ENCODE measurements around the gene HNF1B.

Gene HNF1B

DNA sequence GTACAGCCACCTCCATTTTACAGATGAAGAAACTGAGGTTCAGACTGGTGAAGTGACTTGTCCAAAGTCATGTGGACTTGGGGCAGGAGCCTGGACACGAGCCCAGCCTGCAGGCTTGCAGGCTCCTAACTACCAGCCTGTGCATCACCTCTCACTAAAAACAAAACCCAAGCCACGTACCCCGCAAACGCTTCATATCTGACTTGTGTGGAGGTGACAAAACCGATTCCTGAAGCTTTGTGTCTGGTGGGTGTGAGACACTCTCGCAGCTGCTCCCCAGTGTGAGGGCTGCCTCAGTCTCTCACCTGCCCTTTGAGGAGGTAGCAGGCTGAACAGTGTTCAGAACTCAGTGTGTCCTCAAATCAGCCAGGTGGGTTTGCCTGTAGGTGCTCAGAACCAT, 8.4 kb downstream of the HNF1B start:
- DNase-seq (ENCODE audit: low spot score): no peak

DNA sequence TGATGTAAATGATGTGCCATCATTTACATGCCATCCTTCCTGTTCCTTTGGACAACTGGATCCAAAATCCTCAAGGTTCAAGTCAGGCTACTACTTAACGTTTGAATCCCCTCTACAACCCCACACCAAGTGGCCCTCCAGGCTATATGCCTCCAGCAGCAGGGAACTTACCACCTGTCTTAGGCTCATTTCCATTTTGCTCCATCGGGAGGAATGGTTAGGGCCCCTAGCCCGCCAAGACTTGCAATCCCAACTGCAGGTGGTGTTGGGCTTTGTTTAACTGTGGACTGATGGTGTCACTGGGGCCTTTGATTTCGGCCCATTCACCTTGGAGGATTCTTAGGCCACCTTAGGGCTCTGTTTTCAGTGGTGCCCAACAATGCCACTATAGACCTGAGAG, 9.7 kb downstream of the HNF1B start:
- DNase-seq (ENCODE audit: low spot score): no peak

DNA sequence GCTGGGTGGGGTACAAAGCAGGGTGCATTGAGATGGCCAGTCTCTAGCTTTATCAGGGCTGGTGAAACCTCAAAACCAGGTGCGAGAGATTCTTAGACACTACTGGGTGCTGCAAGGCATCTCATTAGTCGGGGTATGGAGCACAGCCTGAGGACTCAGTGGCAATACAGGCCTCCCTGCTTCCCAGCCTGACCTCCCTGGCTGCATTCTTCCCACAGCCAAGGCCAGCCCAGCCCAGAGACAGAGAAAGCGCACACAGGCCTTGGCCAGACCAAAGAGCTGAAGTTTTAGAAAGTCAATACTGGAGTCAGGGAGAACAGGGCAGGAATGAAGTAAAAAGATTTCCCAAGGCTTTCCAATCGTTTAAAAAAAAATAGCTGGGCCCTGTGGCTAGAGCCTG, 12.5 kb downstream of the HNF1B start:
- DNase-seq (ENCODE audit: low spot score): no peak

DNA sequence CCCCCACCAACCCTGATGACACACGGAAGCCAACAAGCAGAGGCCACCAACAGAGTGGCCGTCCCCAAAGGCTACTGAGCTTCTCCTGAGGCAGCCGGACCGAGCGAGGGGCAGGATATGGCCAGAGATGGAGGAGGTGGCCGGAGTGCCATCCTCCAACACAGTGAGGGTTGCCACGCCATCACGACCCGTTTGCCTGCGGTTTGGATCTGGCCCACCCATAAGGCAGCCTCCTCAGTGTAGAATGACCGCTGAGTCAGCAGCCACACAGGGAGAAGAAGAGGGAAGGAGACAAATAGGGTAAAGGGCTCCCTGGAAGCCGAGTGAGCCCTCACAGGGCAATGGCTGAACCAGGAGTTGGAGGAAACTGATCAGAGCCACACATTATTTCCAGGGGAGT, 13.8 kb downstream of the HNF1B start:
- no peak for DNase-seq (ENCODE audit: low spot score)

DNA sequence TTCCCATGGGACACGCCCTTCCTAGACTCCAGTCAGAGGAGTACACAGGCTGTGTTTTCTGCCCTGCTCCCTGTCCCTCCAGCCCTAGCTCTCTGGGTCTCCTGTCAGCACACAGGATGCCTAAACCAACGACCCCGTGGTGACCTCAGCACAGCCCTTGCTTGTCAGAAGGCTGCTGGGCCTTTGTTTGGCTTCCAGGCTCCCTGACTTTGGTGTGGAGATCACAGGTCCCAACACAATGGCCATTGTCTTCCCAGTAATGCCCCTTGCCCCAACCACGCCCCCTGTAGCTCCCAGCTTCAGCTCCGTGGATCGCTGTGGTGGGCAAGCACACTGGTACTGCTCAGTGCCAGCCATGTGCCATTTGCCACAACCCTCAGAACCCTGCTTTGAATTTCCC, 15.0 kb downstream of the HNF1B start:
- no peak for DNase-seq (ENCODE audit: low spot score)

DNA sequence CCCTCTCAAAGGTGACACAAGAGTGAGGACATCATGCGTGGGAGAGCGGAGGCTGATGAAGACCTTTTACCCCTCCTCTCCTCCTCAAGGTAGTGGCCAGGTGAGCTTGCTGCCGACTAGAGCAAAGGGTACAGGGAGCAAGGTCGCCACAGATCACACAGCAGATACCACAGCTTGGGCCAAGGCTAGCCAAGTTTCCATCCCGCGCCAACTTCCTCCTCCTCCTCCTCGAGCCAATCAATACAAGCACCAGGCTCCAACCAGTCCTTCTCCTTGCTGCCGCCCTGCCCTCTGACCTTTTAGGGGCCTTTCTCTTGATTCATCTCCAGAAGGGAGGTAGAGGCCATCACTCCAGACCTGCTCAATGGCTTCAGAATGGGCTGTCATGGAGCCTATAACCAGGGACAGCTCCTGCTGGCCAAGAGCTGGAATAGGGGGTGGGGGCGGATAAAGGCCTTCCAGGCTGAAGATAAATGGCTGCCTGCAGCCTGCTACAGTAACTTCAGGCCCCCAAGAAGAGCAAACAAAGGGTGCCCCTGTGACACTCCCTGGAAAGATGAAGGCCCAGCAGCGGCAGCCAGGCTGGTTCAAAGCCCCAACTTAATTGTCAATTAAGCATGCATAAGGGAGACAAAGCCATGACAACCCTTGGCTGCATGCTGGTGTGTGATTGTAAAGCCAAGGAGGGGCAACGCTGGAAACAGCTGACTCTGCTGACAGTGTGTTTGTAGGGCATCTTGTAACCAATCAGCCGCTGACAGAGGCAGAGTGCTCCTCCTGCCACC, 17.8 kb downstream of the HNF1B start:
- no peak for DNase-seq (ENCODE audit: low spot score)

DNA sequence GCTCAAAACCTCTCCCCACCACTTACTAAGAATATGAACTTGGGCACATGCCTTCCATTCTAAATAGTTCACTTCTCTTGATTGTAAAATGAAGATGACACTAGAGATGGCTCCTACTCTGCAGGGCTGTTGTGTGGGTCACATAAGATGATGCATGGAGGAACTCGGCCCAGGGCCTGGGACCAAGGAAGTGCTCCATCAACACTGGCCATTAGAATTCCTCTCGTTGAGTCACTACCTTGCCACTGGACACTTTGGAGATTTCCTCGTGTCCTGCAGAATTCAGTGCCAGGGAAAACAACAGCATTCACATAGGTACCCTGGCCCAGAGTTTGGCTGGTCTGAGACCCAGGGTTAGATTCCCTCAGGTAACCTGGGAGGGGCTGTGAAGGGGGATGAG, 18.6 kb downstream of the HNF1B start:
- no peak for DNase-seq (ENCODE audit: low spot score)

DNA sequence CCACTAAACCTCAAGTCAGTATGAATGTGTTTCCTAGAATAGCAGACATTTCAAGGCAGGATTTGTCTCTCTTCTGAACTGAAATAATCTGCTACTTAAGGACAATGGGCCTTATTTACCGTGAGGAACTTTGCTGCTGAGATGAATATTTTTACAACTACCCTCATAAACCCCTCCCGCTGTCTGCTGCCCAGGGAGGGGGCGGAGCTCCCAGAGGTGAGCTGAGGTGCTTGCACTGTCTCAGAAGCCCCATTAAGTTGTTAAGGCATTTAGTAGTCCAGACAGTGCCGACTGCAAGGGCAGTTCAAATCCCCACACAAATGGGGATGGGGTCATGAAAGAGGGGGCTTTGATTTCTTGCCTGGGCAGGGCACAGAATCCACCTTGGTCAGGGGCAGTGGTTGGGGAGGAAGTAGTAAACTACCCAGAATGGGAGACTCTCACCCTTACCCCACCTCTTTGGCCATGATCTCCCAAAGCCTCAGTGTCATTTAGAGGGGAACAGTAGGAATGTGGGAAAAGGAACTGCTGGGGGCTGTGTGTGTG, 19.2 kb downstream of the HNF1B start:
- DNase-seq (ENCODE audit: low spot score): no peak

DNA sequence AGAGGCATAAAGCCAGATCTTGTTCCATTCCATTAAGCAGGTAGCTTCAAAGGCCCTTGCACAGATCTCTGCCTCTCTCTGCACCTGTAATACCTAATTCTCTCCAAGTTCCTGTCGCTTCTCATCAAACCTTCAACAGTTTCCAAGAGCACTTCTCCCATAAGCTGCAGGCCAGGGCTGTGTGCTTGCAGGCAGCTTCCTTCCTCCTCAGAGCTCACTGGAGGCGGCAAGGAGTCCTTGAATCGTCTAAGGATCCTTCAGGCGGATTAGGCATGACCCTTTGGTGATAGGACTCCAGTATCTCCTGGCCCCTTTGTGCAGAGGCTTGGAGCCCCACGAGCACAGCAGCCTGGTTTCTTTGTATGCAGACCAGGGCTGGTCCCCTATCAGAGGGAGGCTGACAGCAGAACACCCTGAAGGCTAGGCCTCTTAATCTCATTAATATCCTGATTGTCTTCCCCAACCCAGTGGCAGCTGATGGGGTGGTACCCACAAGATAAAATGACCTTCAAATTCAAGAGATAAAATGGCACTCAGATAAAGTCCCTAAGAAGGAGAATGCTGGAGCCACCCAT, 19.8 kb downstream of the HNF1B start:
- no peak for DNase-seq (ENCODE audit: low spot score)

DNA sequence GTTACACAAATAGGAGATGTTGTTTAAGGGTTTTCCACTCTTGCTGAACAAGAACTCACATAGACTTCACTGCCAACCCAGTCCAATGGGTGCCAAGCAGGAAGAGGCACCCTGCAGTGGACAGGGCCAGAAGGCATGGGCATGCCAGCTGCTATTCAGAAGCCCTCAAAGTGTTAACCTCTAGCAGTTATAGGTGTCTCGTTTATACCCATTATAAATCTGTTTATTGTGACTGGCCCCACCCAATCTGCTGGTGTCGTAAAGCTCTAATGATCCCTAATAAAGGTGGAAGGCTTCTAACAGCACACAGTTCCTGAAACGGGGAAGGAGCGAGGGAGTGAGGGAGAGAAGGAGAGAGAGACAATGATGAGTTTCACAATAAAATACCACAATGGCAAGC, 23.9 kb downstream of the HNF1B start:
- DNase-seq (ENCODE audit: low spot score): no peak

DNA sequence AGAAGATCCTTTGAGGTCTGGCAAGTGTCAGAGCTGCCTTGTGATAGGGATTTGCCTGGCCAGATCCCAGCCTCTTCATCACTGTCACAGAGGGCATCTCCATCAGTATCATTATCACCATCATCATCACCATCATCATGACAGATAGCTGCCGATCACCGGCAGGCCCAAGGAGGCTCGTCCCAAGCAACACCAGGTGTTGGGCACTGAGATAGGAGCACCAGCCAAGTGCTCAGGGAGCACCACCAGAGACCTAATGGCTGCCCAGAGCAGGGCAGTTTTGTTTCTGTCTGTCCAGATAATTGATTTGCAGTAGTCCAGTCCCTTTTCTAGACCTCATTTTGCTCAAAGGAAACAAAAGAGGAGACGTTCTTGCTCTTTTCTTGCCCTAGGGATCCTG, 25.0 kb downstream of the HNF1B start:
- DNase-seq (ENCODE audit: low spot score): no peak

DNA sequence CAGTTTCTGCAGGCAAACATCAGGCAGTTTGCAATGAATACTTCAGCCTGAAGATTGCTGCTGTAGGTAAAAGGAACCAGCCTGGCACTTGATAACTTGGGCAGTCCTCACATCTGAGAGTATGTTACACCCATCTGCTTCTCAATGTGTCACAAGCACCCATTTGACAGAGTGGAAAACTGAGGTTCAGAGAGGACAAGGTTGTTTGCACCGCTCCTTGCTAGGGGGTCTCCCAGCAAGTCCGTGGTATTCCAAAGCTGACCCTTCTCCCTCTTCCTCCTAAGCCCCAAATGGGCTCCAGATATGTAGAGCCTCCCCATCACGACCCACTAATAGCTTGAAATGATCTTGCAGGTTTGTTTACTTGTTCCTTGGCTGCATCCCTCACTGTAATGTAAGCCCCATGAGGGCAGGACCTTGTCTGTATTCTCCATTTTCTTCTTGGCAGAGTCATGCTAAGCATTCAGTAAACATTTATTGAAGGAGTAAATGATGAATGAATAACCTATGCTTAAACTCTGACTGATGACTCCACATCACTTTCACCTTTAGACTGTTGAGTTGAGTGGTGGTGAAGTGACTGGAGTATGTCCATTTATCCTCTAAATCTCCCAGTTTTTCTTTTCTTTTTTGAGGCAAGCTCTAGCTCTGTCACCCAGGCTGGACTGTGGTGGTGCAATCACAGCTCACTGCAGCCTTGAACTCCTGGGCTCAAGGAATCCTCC, 26.4 kb downstream of the HNF1B start:
- DNase-seq (ENCODE audit: low spot score): no peak

DNA sequence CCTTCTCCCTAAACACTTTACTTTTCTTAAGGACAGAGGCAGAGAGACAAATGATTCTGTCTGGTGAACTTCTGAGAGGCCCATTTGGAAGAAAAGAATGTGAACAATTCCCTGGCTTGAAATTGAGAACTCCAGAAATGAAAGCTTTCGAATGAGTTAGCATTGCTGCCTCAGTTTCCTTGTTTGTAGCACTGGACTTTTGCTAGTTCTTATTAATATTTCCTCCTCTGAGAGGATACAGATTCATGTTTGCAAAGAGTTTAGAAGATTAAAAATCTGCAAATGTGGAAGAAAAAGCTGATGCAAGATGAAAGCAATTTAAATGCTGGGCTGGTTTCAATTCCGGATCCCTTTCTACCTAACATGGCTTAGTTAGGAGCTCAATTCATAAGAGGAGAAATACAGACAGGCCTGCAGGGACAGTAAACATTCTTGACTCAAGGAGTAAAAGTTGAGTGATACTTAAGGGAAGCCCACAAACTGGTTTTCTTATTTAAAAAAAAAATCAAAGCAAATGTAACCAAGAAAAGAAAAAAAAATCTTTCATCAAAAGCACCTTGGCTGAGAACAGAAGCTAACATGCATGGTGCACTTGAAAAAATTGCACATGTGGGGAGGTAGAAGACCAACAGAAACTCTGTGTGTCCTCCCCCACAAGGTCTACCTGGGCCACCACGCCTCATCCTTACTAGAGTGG, 27.1 kb downstream of the HNF1B start:
- DNase-seq (ENCODE audit: low spot score): no peak

DNA sequence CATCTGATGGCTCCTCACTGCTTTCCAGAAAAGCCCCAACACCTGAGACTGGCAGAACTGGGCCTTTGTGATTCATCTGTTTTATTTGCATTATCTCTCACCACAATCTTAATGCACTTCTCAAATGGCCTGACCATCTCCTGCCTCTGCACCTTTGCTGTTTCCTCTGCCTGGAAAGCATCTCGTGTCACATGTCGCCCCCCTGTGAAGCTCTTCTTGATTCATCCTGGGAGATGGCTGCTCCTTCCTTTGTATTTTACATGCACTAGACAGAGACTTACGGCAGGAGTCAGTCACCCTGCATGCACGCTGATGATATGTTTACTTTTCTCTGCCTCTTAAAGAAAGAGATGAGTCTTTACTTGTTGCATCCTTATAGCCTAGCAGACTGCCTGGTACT, 30.0 kb downstream of the HNF1B start:
- DNase-seq (ENCODE audit: low spot score): no peak

DNA sequence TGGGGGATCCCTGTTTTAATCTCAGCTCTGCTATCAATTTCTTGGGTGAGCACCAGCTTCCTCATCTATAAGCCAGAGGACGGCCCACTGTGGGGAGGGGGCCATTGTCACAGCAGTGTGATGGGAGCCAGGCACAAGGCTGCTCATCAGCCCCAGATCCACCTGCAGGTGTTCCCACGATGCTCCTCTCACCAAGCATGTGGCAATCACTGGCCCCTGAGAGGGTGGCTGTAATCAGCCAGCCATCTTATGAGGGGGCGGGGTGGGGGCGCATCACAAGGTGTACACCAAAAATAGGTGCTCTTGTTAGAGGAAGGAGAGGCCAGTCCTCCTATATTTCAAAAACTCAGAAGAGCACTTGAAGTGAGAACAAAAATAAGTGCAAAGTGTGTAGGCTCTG, 31.2 kb downstream of the HNF1B start:
- no peak for DNase-seq (ENCODE audit: low spot score)

DNA sequence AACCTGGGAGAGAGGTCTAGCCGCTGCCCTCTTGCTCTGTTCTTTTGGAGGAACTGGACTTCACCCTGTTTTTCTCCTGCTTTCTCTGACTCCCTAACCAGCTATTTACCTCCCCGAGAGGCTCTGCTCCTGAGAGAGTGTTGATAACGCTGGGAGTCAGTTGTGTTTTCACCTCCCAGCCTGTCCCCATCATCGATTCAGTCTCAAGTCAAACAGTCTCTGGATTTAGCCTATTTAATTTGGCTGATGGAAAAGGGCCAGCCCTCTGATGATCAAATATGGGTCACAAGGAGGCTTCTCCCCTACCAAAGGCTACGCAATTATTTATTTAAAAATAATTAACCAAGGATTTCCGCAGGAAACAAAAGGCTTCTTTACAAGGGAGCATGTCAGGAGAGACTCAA, 31.8 kb downstream of the HNF1B start:
- DNase-seq (ENCODE audit: low spot score): no peak

DNA sequence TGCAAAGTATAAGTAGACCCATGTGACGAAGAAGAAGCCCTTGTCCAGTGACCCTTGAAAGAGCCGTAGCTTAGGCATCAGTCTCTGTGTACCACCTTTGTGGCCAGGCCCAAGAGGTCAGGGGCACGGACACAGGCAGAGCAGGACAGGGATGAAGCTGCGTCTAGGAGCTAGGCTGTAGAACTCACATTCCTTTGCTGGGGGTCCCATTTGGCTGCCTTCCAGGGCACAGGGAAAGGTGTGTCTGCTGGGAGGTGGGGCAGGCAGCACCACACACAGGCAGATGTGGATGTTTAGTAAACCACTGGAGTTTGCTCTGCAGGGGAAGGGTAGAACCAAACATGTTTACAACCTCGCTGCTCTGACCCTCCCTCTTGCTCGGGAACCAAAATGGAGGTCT, 33.7 kb downstream of the HNF1B start:
- no peak for DNase-seq (ENCODE audit: low spot score)

DNA sequence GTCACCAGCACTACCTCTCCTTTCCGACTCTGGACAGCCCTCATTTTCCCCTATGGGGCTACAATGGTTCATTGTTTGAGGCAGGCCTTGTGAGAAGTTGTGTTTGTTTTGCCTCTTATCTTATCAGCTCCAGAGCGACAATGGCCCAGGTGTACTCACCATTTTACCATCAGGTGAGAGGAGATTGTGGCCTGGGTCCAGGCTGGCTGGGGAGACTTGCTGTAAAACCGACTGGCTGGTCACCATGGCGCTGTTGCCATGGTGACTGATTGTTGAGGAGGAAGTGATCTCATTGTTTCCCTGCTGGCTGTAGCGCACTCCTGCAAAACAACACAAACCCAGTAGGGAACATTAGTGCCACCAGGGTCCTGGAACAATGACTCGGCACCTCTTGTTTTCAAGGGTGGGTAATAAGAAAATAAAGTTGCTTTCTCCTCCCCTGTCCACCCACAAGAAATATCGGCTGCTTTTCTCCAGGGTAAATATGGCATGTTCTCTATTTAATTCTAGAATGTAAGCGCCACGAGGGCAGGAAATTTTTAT, 34.4 kb downstream of the HNF1B start:
- DNase-seq (ENCODE audit: low spot score): no peak

DNA sequence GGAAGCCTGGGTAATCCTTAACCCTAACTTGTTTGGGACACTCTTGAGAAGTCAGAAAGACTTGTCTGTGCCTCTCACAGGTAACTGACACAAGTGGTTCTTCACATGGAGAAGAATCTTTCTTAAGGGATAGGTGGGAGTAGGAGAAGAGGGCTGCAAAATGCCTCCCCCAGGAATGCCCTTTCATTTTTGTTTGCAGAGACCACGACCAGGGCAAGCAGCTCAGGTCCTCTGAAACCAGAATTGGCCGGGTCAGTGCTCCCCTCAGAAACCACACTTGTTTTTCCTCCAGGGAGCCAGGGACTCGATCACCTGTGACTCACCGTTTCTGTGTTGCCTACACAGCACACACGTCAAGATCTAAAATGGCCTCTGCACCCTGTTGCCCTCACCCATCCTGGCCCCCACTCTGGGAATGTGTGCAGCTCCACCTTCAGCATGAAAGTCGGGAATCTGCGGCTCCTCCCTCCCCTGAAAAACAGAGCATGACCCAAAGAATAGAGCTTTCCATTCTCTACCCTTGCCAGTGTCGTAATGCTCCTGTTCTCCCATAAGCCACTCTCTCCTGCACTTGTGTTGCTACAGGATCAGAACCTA, 36.1 kb downstream of the HNF1B start:
- no peak for DNase-seq (ENCODE audit: low spot score)

DNA sequence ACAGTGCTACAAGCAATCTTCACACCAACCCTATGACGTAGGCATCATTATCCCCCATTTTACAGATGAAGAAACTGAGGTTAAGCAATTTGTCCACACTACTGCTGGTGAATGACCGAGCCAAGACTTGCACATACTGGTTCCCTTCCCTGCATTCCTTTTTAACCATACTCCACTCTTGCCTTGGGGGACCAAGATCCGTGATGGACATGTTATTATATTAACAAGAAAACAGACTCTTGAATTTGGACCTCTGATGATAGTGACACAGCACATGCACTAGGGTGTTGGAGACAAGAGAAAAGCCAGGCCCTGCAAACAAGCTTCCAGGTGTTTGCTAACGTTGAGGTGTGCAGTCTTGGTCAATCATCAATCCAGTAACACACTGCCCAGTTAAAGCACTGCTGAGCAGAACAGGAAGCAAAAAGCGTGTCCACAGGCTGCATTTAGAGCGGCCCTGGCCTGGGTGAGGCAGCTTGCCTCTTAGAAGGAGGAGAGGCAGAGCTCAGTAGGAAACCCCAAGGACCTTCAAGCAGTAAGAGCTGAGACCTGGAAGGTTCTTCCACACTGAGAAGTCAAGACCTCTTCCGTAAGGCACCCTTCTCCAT, 36.7 kb downstream of the HNF1B start:
- no peak for DNase-seq (ENCODE audit: low spot score)

DNA sequence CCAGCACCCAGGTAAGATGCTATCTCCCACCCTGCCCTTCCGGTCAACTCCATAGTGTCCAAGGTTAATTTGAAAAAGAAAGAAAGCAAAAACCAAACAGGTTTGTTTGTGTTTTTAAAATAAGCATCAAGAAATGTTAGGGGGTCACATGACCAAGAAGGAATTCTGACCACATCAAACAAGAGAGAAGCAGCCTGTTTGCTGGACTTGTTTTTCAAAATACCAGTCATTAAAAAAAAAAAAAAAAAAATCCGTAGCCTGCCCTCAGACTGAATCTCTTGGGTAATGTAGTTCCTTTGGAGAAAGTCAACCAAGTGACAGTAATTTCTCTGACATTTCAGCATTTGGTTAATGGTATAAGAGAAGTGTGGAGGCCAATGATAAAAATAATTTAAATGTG, 38.4 kb downstream of the HNF1B start:
- no peak for DNase-seq (ENCODE audit: low spot score)
